NB4 (cell line): Measurements from ENCODE around the gene CAP1.
A peak's percentile ranks its signal among the peaks of the same experiment; 100 is the strongest.

Experiments used
- DNase-seq: peaks from one replicate; pipeline ENCODE4 v3.0.0; 2010; ENCODE audit warnings: low read depth
- H3K4me3 ChIP-seq: one replicate; pipeline ENCODE4 v1.5.1; 2011; ENCODE audit warnings: mild to moderate bottlenecking, low read depth, low read length, moderate library complexity
- CTCF ChIP-seq: IDR thresholded peaks from one replicate; pipeline ENCODE4 v1.5.1; 2012; ENCODE audit warnings: low read depth, low read length
- MAX ChIP-seq: IDR thresholded peaks from 2 replicates; pipeline ENCODE4 v1.6.1; 2011; ENCODE audit warnings: low read depth, low read length
- MYC ChIP-seq: IDR thresholded peaks from 2 replicates; pipeline ENCODE4 v1.6.1; 2011; ENCODE audit warnings: low read depth, low read length
- POLR2A ChIP-seq: IDR thresholded peaks from 2 replicates; pipeline ENCODE4 v1.6.1; 2011; ENCODE audit warnings: mild to moderate bottlenecking; ENCODE audit not compliant: insufficient read length; ENCODE audit errors: extremely low read depth

CAP1 gene

GRCh38 chr1:40040511-40041465 lies at the start of gene CAP1:
TSS of gene CAP1 (plus strand) at chr1:40040729. CDS start at chr1:40059347, 18,618 bp downstream.
- peak; percentile 12; the same call in 1 of the 2 replicates for TF ChIP-seq MAX
- TF ChIP-seq CTCF: no peak
- no peak for TF ChIP-seq POLR2A
- TF ChIP-seq MYC: no peak; the same call in 1 of the 2 replicates

GRCh38 chr1:39992234-39992633 lies 48.3 kb upstream of the CAP1 start:
- TF ChIP-seq POLR2A (no peak), CTCF (no peak), MYC (no peak), MAX (no peak)
- no peak for DNase-seq
- no peak overlapping the region for H3K4me3 ChIP-seq

More at GRCh38 chr1:40040511-40041465, at the start of gene CAP1:
- peak within 1 kb of the TSS; percentile 100 for H3K4me3 ChIP-seq
- peak; percentile 98 for DNase-seq

GRCh38 chr1:39992888-39993287 lies 47.6 kb upstream of the CAP1 start:
- TF ChIP-seq POLR2A (no peak), CTCF (no peak), MAX (no peak), MYC (no peak)
- no peak for DNase-seq
- no peak overlapping the region for H3K4me3 ChIP-seq

GRCh38 chr1:39995973-39996393 lies 44.5 kb upstream of the CAP1 start:
- no peak overlapping the region for H3K4me3 ChIP-seq
- TF ChIP-seq MYC (no peak), MAX (no peak), POLR2A (no peak), CTCF (no peak)
- no peak for DNase-seq

GRCh38 chr1:39996396-39997004 lies 44.0 kb upstream of the CAP1 start:
- H3K4me3 ChIP-seq: no peak overlapping the region
- no peak for DNase-seq
- TF ChIP-seq MYC (no peak), CTCF (no peak), MAX (no peak), POLR2A (no peak)
